ENCODE results near the gene DIP2A. TPM values are rescaled to one million over a fixed set of nuclear protein-coding genes. Genes with fewer than 3 reads are reported as not detected.
A peak's percentile ranks its signal among the peaks of the same experiment; 100 is the strongest.
"Not testable (repeated sequence)": the region's sequence is repeated elsewhere in the genome, so short reads cannot be mapped to it uniquely, and the experiment has no call there.

The DIP2A gene
- total RNA-seq, 2 experiments from 2014 or later = 78.7 to 78.8 TPM

DNA sequence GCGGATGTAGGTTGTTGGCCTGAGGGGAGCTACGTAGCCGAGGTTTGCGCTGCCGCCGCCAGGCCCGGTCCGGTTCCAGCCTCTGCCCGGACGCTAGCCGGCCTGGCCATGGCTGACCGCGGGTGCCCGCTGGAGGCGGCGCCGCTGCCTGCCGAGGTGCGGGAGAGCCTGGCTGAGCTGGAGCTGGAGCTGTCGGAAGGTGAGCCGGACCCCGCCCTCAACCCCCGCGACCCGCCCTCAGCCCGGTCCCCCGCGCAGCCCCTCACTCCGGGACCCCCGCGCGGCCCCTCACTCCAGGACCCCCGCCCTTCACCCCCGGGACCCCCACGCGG is 299 bp downstream of the DIP2A start:
- ATAC-seq (ENCODE audit: low read depth) (no peak), DNase-seq (no peak)
- H3K27ac Mint-ChIP-seq = peak overlapping the region; percentile 84
- no peaks in the 10 kb centered on the region for H3K27me3 Mint-ChIP-seq
- peaks cover 44% of the 10 kb centered on the region for H3K4me1 Mint-ChIP-seq
- peak overlapping the region; percentile 83 for H3K4me3 Mint-ChIP-seq
- H3K9me3 Mint-ChIP-seq = no peaks in the 10 kb centered on the region
- peaks cover 38% of the 10 kb centered on the region for H3K36me3 Mint-ChIP-seq
- POLR2A ChIA-PET = interaction anchor here (0.6 to 3.2 kb wide), 9 partner anchors 27 to 315 kb away, joined by 3 to 31 read pairs (median 5); partner anchors contain the start of genes PRMT2 and S100B

DNA sequence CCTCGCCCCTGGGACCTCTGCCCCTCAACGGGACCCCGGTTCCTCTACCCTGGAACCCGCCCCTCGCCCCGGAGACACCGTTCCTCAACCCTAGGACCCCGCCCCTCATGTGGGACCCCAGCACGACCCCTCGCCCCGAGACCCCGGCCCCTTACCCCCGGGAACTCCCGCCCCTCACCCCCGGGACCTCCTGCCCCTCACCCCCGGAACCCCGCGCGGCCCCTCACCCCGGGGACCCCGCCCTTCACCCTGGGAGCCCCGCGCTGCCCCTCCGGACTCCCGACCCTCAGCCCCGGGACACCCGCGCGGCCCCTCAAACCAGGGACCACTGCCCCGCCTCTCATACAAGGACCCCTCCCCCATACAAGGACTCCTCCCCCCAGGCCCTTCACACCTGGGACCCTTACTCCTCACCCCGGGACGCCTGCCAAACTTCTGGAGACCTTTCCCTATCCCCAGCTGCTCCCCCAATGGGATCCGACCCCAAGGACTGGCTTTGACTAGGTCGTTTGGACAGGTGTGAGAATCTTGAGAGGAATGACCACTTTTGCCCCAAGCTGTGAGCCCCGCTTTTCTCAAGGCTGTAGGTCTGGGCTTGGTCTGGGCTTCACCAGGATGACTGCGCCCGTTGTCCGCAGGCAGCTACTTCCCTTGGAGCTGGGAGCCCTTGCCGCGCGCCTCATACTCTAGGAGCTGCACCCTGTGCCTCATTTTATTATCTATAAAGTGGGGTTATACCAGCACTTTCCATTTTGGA is 843 bp downstream of the DIP2A start:
- Mint-ChIP-seq H3K4me1 (peaks cover 44% of the 10 kb centered on the region), H3K36me3 (peaks cover 40% of the 10 kb centered on the region), H3K27me3 (no peaks in the 10 kb centered on the region), H3K4me3 (peak overlapping the region; percentile 92), H3K27ac (peak overlapping the region; percentile 91), H3K9me3 (no peaks in the 10 kb centered on the region)
- ATAC-seq (ENCODE audit: low read depth) (no peak), DNase-seq (peak; percentile 40)
- POLR2A ChIA-PET = interaction anchor here (0.6 to 3.2 kb wide), 11 partner anchors 17 to 316 kb away, joined by 3 to 31 read pairs (median 4); partner anchors contain the start of genes PRMT2 and S100B

DNA sequence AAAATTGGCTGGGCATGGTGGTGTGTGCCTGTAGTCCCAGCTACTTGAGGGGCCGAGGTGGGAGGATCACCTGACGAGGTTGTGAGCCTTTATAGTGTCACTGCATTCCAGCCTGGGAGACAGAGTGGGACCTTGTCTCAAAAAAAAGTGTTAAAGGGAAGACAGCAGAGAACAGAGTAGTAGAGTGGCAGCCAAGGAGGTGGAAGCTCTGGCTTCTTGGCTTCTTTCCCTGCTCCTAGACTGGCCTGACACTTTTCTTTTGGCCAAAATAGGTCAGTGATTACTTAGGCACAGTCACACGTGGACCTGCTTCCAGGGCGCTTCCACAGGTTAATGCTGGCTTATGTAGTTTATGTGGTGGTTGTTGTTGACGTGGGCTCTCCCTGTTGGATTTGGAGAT is 3.2 kb downstream of the DIP2A start:
- Mint-ChIP-seq H3K27me3 (no peaks in the 10 kb centered on the region), H3K27ac (no peak overlapping the region), H3K4me3 (no peak overlapping the region), H3K36me3 (peaks cover 25% of the 10 kb centered on the region), H3K9me3 (no peaks in the 10 kb centered on the region), H3K4me1 (peaks cover 29% of the 10 kb centered on the region)
- POLR2A ChIA-PET = interaction anchor here (0.8 to 1.1 kb wide), 3 partner anchors 19 to 173 kb away, joined by 3 to 4 read pairs (median 3); no protein-coding TSS in a partner anchor
- ATAC-seq (ENCODE audit: low read depth) = no peak
- no peak for DNase-seq

DNA sequence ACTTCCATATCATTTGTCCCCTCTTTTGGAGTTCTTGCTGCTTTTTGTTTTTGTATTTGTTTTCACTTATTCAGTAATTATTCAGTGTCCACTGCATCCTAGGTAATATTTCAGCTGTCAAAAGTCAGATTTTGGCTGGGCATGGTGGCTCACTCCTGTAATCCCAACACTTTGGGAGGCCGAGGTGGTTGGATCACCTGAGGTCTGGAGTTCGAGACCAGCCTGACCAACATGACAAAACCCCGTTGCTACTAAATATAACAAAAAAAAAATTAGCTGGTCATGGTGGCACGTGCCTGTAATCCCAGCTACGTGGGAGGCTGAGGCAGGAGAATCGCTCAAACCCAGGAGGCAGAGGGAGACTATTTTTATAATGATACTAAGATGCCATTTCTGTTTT is 6.5 kb downstream of the DIP2A start:
- DNase-seq; H3K4me3 Mint-ChIP-seq; H3K27ac Mint-ChIP-seq; H3K27me3 Mint-ChIP-seq; POLR2A ChIA-PET; ATAC-seq (ENCODE audit: low read depth); H3K9me3 Mint-ChIP-seq: not testable (repeated sequence)
- Mint-ChIP-seq H3K36me3 (peaks cover 24% of the 10 kb centered on the region), H3K4me1 (peaks cover 21% of the 10 kb centered on the region)

DNA sequence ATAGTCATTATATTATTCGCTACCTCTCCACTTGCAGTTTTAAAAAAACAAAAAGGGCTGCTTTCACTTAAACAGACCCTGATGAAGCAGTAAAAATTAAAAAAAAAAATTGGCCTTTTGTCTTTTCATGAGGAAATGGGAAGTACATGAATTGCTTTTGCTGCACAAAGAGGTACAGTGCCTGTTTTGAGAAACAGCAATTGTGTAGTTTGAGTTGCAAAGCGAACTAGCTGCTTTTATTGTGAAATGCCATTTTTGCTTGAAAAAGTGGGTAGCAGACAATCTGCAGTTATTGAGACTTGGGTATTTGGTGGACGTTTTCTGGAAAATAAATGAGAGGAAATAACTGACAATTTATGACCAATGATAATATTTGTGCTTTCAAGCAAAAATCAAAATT is 7.0 kb downstream of the DIP2A start:
- ATAC-seq (ENCODE audit: low read depth) = no peak
- POLR2A ChIA-PET = no interaction called here
- no peak overlapping the region for H3K27ac Mint-ChIP-seq
- peaks cover 24% of the 10 kb centered on the region for H3K36me3 Mint-ChIP-seq
- H3K4me1 Mint-ChIP-seq = peaks cover 16% of the 10 kb centered on the region
- H3K27me3 Mint-ChIP-seq = no peaks in the 10 kb centered on the region
- H3K4me3 Mint-ChIP-seq = no peak overlapping the region
- no peaks in the 10 kb centered on the region for H3K9me3 Mint-ChIP-seq
- no peak for DNase-seq

DNA sequence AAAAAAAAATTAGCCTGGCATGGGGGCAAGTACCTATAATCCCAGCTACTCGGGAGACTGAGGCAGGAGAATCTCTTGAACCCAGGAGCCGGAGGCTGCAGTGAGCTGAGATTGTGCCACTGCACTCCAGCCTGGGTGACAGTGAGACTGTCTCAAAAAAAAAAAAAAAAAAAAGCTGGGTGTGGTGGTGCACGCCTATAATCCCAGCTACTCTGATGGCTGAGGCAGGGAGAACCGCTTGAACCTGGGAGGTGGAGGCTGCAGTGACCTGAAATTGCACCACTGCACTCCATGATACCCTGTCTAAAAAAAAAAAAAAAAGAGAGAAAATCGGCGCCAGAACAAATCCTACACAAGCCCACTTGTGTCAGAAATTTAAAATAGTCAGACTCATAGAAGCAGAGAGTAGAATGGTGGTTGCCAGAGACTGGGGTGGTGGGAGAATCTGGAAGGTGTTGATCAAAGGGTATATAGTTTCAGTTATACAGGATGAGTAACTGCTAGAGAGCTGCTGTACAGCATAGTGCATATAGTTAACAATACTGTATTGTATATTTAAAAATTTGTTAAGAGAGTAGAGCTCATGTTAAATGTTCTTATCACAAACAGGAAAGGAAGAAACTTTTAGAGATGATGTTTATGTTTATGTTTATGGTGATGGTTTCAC is 9.6 kb downstream of the DIP2A start:
- POLR2A ChIA-PET = interaction anchor here (1.4 kb wide), 1 partner anchor 167 kb away, joined by 3 read pairs; the partner anchor contains the start of gene PRMT2
- Mint-ChIP-seq H3K4me3 (no peak overlapping the region), H3K36me3 (peaks cover 20% of the 10 kb centered on the region), H3K27ac (no peak overlapping the region), H3K27me3 (no peaks in the 10 kb centered on the region), H3K9me3 (no peaks in the 10 kb centered on the region), H3K4me1 (peaks cover 20% of the 10 kb centered on the region)
- ATAC-seq (ENCODE audit: low read depth) (no peak), DNase-seq (no peak)

DNA sequence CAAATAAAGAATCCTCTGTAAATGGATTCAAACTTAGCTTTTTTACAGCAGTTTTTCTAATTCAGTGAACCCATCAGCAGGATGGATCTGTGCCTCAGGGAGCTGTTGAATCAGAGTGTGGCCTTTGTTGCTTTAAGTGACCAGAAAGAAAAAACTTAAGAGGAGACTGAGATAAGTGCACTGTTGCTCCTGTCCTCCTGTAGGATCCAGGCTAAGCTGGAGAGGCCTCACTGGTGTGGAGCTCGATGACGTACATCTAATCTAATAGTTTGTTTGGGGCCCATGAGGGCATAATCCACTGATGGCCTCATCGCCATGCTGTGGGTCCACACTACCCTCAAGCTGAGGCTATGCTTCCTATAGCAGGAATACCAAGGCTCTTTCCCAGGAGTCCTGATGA is 10.6 kb downstream of the DIP2A start:
- H3K9me3 Mint-ChIP-seq = no peaks in the 10 kb centered on the region
- POLR2A ChIA-PET = no interaction called here
- DNase-seq = no peak
- ATAC-seq (ENCODE audit: low read depth) = no peak
- no peaks in the 10 kb centered on the region for H3K27me3 Mint-ChIP-seq
- no peak overlapping the region for H3K27ac Mint-ChIP-seq
- H3K36me3 Mint-ChIP-seq = peaks cover 20% of the 10 kb centered on the region
- no peak overlapping the region for H3K4me3 Mint-ChIP-seq
- peaks cover 23% of the 10 kb centered on the region for H3K4me1 Mint-ChIP-seq

DNA sequence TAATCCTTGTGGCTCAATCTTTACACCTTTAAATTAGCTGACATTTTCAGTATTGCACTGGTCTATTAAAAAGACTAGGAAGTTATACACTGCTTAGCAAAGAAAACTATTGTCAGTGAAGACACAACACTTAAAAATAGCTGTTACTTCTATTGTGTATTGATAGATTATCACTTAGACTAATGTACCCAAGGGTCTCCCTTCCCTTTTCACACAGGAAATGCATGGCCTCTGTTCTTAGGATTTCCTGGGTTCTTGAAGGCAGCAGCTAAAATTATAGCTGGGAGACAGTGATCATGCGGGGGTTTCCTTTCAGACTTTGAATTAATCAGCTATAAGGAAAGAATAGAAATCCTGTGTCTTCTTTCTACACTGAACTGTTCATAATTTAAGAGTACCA is 12.8 kb downstream of the DIP2A start:
- Mint-ChIP-seq H3K27ac (no peak overlapping the region), H3K27me3 (no peaks in the 10 kb centered on the region), H3K36me3 (peaks cover 27% of the 10 kb centered on the region), H3K9me3 (no peaks in the 10 kb centered on the region), H3K4me3 (no peak overlapping the region), H3K4me1 (peaks cover 29% of the 10 kb centered on the region)
- POLR2A ChIA-PET = interaction anchor here (0.6 kb wide), 1 partner anchor 37 kb away, joined by 3 read pairs; no protein-coding TSS in a partner anchor
- ATAC-seq (ENCODE audit: low read depth) = no peak
- DNase-seq = no peak

DNA sequence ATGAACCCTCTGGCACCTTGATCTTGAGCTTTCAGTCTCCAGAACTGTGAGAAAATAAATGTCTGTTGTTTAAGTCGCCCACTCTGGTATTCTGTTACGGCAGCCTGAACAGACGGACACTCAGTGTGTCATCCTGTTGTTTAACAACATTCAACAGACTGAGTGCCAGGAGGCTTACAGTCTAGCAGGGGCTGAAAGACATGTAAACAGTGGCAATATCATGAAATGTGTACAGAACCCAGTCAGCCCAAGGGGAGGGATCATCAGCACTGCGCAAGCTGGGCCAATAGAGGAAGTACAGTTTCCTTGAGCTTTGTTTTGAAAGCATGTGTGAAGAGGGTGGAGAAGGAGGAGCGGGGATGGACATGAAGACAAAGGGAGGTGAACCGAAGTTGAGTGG is 13.6 kb downstream of the DIP2A start:
- Mint-ChIP-seq H3K27ac (no peak overlapping the region), H3K9me3 (peaks cover 2% of the 10 kb centered on the region), H3K36me3 (peaks cover 29% of the 10 kb centered on the region), H3K4me3 (no peak overlapping the region), H3K4me1 (peaks cover 28% of the 10 kb centered on the region), H3K27me3 (no peaks in the 10 kb centered on the region)
- POLR2A ChIA-PET = no interaction called here
- no peak for DNase-seq
- no peak for ATAC-seq (ENCODE audit: low read depth)

DNA sequence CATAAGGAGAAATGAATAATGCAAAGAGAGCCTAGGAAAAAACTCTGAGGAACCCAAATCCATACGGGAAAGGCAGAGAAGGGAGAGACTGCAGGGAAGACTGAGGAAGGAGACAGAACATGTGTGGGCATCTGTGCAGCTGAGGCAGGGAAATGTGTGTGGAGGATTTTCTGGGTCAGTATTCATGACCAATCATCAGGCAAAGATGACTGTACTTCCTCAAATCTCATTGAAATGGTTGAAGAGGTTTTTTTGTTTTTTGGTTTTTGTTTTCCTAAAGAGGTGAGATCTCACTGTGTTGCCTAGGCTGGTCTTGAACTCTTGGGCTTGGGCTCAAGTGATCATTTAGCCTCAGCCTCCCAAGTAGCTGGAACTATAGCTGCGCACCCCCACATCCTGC is 15.7 kb downstream of the DIP2A start:
- no peaks in the 10 kb centered on the region for H3K27me3 Mint-ChIP-seq
- H3K9me3 Mint-ChIP-seq = peaks cover 2% of the 10 kb centered on the region
- peaks cover 31% of the 10 kb centered on the region for H3K36me3 Mint-ChIP-seq
- POLR2A ChIA-PET = no interaction called here
- H3K27ac Mint-ChIP-seq = no peak overlapping the region
- DNase-seq = no peak
- no peak for ATAC-seq (ENCODE audit: low read depth)
- no peak overlapping the region for H3K4me3 Mint-ChIP-seq
- peaks cover 28% of the 10 kb centered on the region for H3K4me1 Mint-ChIP-seq

DNA sequence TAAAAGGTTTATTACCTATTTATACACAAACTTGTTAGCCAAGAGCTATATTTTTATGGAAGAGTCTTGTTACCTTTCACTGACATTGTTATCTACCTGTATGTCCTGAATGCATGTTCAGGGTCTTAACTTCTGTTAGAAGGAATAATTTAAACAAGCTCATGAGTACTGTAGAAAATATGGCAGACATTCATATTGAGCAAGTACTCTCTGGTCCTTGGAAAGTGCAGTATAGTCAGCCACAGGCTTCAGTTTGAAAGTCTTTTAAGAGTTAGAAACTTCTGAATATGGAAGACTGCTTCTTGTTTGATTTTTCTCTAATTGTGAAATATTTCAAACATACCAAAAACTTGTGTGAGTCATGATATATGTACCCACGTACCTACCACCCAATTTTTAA is 16.6 kb downstream of the DIP2A start:
- H3K4me1 Mint-ChIP-seq = peaks cover 26% of the 10 kb centered on the region

DNA sequence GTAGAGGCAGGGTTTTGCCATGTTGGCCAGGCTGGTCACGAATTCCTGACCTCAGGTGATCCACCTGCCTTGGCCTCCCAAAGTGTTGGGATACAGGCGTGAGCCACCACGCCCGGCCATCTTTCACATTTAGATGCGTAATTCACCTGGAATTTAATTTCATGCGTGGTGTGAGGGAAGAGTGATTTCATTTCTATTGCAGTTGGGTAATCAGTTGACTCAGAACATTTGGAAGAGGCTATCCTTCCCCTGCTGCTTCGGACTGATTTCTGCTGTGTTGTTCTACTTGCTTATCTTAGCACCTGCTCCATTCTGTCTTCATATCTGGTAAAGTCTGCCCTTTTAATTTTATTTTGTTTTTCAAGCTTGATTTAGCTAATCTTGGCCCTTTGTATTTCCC is 19.1 kb downstream of the DIP2A start:
- Mint-ChIP-seq H3K27ac (no peak overlapping the region), H3K9me3 (peaks cover 2% of the 10 kb centered on the region), H3K36me3 (peaks cover 30% of the 10 kb centered on the region), H3K4me1 (peaks cover 12% of the 10 kb centered on the region), H3K4me3 (no peak overlapping the region), H3K27me3 (no peaks in the 10 kb centered on the region)
- ATAC-seq (ENCODE audit: low read depth) (no peak), DNase-seq (no peak)
- POLR2A ChIA-PET = no interaction called here

More for the DNA sequence above, 16.6 kb downstream of the DIP2A start:
- Mint-ChIP-seq H3K4me3 (no peak overlapping the region), H3K27me3 (no peaks in the 10 kb centered on the region), H3K27ac (no peak overlapping the region), H3K9me3 (peaks cover 2% of the 10 kb centered on the region), H3K36me3 (peaks cover 30% of the 10 kb centered on the region)
- POLR2A ChIA-PET = no interaction called here
- DNase-seq = no peak
- ATAC-seq (ENCODE audit: low read depth) = no peak

DNA sequence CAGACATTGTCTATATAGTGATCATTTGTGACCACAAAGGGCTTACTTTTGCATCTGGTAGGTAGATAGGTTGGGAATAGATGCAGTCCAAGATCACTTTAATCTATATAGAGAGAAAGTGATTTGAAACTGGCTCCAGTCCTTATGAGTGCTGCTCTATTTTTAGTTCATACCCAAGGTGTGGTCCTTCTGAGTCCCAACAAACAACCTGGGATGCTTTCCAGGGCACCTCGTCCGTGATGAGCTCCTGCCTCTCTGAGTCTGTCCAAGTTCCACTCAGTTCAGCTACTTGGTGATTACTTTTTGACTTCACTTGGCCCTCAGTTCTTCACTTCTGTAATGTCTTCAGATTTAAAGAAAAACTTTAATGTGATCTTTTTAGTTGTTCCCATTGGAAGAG is 20.2 kb downstream of the DIP2A start:
- Mint-ChIP-seq H3K4me3 (no peak overlapping the region), H3K27me3 (no peaks in the 10 kb centered on the region)

DNA sequence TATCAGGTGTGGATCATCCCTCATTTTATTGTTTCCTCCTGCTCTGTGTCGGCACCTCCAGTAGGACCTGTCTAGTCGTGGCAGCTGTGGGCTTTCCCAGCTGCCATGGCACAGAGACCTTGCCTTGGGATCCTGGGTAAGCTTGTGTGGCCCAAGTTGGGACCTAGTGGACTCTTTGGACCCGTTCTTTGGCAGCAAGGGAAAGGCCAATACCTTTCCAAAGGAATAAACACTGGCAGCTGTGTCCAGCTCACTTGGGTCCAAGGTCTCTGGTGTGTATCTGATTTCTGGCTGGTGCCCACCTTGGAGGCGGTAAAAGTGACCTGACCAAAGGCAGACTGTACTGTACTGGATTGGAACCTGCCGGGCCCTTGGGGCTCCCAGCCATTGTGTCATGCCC is 21.8 kb downstream of the DIP2A start:
- POLR2A ChIA-PET = no interaction called here
- ATAC-seq (ENCODE audit: low read depth) (no peak), DNase-seq (no peak)
- no peaks in the 10 kb centered on the region for H3K27me3 Mint-ChIP-seq
- H3K36me3 Mint-ChIP-seq = peaks cover 28% of the 10 kb centered on the region
- H3K4me1 Mint-ChIP-seq = peaks cover 13% of the 10 kb centered on the region
- H3K4me3 Mint-ChIP-seq = no peak overlapping the region
- peaks cover 2% of the 10 kb centered on the region for H3K9me3 Mint-ChIP-seq
- H3K27ac Mint-ChIP-seq = no peak overlapping the region

More for the DNA sequence above, 20.2 kb downstream of the DIP2A start:
- peaks cover 2% of the 10 kb centered on the region for H3K9me3 Mint-ChIP-seq
- ATAC-seq (ENCODE audit: low read depth) (no peak), DNase-seq (no peak)
- peaks cover 28% of the 10 kb centered on the region for H3K36me3 Mint-ChIP-seq
- peaks cover 21% of the 10 kb centered on the region for H3K4me1 Mint-ChIP-seq
- H3K27ac Mint-ChIP-seq = no peak overlapping the region
- POLR2A ChIA-PET = no interaction called here
